Stimulated activated CD8-positive, alpha-beta memory T cell treated with anti-CD3 and anti-CD28 coated beads, Interleukin-15, amount 100 ng/mL, for 48 hours (primary cell): ENCODE results near the gene LGALS9B.
"Not testable (repeated sequence)": the region's sequence is repeated elsewhere in the genome, so short reads cannot be mapped to it uniquely, and the experiment has no call there.

Experiments used
- DNase-seq, 2 donors: peaks; one replicate each; pipeline ENCODE4 v3.0.0-alpha.2; 2020; ENCODE audit warnings: low read depth in 2 of 2

The LGALS9B gene

DNA sequence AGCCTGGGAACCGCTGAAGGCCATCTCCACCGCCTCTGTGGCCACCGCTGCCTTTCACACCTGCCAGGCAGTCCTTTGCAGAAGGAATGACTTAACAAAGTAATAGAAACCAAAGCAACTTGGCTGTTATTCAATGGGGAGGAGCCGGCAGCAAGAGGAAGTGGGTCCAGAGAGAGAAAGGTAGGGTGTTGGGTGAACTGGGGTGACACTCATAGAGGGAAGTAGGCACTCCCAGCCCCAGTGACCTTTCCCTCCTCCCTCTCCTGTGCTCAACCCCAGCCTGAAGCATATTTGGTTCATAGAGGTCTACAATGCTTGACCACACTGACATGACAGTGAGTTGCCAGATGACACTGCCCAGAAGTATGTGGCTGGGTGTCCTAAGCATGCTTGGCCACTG lies at the start of gene LGALS9B:
Gene LGALS9B, minus strand, starts transcription at position 93 of the 400 bp plus-strand sequence. Its CDS starts 69 bp downstream, at position 24.
- not testable (repeated sequence) for DNase-seq

DNA sequence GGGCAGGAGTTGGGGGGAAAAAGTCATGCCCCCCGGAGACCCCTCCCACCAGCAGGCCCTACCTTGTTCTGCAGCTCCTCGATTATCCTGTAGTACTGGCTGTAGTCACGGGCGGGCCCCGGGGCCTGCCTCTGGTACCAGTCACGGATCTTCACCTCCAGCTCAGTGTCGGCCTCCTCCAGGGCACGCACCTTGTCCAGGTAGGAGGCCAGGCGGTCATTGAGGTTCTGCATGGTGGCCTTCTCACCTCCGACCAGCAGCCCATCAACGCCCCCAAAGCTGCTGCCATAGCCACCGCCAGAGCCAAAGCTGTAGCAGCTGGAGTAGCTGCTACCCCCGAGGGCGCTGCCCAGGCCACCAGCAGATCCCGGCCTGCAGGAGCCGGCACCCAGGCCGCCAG lies 49.6 kb upstream of the LGALS9B start:
- DNase-seq = not testable (repeated sequence)

DNA sequence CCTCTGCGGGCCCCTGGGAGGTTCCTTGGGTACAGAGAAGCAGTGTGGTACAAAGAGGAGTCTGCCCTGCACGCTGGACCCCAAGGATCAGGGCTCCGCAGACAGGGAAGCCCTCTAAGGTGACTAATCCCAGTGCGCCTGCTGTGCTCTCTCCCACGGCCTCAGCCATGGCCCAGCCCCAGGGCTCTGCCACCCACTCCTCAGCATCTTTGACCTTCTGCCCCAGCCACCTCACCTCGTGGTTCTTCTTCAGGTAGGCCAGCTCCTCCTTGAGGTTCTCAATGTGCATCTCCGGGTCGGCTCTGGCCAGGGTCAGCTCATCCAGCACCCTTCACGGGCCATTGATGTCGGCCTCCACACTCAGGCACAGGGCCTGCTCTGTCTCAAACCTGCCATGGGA lies 47.8 kb upstream of the LGALS9B start:
- not testable (repeated sequence) for DNase-seq

DNA sequence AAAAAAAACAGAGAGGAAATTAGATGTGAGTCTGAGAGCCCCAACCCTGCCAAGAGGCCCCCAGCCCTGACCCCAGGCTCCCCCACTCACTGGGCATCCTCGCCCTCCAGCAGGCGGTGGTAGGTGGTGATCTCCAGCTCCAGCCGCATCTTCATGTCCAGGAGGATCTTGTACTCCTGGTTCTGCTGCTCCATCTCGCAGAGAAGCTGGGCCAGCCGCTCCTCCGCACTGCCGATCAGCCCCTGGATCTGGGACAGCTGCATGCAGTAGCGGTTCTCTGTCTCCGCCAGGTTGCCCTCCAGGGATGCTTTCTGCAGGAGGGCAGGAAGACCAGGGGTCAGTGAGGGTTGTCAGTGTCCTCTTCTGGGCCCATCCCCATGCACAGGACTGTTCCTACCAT lies 46.2 kb upstream of the LGALS9B start:
- not testable (repeated sequence) for DNase-seq

DNA sequence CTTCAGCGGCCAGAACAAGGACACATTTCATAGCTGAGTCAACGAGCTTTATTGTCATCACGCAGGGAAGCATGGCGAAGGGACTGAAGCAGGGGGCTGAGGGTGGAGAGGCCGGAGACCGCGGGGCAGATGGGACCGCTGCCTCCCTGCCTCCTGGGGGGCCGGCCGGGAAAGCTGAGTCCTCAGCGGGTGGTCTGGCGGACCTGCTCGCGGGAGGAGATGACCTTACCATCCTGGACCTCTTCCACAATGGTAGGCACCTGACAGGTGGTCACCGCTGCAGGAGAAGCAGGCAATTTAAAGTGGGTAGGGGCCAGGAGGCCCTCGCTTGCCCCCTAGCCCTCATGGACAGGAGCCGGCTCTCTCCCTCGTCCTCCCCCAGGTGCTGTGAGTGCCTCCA lies 45.0 kb upstream of the LGALS9B start:
- DNase-seq = not testable (repeated sequence)

DNA sequence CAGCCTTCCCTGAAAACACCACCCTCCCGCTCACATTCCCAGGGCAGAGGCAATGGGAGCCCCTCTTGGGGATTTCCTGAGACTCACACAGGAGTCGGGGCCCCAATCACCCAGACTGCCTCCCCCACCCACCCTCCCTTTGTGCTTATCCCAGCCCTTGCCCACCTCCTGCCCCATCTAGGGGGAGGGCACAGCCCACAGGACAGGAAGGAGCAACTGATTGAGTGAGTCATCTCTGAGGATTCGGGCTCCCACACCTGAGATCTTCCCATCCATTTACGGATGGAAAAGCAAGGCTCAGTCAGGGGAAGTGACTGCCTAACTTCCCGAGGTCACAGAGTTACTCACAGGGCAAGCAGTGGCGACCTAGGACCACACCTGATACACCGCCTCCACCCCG lies 44.4 kb upstream of the LGALS9B start:
- not testable (repeated sequence) for DNase-seq

DNA sequence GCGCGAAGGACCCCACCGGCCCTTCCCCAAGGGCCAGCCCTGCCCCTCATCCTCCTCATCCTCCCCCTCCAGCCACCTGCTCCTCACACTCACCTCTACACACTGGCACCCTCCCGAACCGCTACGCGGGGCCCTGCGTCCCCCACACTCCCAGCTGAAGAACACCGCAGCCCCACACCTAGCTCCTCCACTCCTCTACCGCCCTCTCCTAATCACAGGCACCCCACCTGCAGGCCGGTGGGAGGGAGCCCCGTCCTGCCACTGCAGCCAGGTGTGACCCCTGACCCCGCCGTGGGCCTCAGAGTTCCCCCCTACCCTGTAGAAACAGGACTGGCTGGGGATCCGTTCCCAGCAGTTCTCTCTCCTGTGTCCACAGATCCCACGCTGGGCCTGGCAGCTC lies 38.0 kb upstream of the LGALS9B start:
- DNase-seq = not testable (repeated sequence)

DNA sequence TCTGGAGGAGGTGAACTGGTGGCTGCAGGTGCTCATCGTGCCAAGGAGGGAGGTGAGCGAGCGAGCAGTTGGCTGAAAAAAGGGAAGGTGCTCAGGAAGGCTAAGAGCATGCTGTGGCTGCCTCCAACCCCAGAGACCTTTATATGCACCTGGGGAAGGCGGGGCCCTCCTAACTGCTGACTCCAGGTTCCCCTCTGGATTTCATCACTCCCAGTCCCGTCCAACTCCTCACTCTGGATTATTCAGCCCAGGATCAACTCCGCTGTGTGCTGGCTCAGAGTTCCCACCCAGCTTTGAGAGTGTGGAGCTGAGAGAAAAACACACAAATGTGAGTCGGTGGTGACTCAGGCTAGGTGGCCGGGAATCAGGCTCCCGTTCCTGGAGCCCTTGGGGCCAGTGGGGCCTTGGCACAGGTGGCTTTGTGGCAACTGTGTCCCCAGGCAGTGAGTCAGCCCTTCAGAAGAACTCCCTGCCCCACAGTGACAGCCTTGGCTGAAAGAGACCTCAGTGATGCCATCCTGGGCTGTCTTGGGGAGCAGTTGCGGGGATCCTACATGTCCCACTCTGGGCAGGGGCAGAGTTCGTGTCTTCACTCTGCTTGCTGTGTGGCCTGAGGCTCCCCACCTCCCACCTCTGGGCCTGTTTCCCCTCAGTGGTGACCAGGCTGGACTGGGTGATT lies 37.2 kb upstream of the LGALS9B start:
- DNase-seq = not testable (repeated sequence)

DNA sequence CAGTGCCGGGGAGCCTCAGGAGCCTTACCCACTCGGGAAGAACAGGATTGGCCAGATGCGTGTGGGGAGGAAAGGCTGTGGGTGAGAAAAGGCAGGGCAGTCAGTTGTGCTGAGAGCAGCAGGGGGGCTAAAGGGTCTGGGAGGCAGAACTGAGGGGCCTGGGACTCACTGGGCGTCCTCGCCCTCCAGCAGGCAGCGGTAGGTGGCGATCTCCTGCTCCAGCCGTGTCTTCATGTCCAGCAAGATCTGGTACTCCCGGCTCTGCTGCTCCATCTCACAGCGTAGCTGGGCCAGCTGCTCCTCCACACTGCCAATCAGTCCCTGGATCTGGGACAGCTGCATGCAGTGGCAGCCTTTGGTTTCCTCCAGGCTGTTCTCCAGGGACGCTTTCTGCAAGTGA lies 34.6 kb upstream of the LGALS9B start:
- not testable (repeated sequence) for DNase-seq

DNA sequence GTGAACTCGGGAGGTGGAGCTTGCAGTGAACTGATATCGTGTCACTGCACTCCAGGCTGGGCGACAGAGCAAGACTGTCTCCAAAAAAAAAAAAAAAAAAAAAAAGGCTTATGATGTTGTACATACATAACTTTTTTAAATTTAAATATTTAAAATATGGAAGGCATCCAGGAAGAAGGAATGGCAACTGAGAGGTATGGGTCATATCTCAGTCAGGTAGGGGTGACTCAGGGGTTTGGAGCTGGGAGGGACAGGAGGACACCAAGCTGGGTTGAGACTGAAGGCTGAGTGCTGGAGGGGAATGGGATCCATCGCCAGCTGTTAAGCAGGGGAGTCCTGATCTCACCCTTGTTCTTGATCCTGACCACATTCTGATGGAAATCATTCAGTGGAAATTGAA lies 33.0 kb upstream of the LGALS9B start:
- not testable (repeated sequence) for DNase-seq

DNA sequence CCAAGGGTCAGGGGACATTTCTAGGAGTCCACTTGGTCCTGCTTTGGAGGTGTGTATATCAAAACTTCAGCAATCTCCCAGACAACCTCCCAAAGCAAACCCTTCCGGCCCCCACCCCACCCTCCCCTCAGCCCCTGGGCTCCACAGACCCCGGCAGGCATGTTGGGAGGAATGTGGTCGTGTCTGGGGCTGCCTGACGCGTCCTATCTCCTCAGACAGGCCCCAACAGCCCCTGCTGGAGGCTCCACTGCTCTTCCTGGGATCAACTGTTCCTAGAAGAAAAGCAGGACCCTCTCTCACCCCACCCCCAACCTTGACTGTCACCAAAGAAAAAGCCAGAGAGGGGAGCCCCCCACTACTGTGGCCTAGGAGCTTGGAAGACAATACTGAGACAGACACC lies 28.1 kb upstream of the LGALS9B start:
- DNase-seq = not testable (repeated sequence)

DNA sequence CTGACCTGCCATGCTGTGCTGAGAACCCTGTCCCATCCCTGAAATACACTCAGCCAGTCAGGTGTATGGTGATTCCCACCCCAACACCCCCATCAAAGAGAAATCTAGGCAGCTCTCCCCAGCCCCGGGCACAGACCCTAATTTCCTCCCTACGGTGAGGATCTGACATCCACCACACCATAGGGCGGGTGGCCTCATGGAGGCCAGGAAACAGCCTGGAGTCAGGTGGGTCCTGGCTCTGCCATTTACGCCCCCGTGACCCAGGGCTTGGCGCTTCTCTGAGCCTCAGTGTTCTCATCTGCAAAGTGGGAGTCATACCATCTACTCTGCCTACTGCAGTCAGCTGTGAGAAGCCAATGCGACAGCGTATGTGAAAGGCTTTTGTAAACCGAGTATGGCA lies 27.4 kb upstream of the LGALS9B start:
- DNase-seq = not testable (repeated sequence)

DNA sequence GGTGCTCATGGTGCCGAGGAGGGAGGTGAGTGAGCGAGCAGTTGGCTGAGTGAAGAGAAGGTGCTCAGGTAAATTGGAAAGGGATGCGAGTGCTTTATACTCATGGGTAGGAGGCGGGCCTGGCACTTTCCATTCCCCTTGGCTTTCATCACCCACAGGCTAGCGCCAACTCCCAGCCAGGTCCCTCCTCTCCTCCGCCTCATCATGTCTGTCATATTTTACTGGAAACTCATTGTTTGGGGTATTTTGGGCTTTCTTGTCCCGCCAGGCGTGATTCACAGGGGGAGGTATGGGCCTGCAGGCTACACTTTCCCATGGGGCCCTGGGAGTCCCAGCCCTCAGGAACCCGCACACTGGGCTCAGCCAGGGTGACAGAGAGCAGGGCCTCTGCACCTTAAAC lies 26.8 kb upstream of the LGALS9B start:
- not testable (repeated sequence) for DNase-seq

DNA sequence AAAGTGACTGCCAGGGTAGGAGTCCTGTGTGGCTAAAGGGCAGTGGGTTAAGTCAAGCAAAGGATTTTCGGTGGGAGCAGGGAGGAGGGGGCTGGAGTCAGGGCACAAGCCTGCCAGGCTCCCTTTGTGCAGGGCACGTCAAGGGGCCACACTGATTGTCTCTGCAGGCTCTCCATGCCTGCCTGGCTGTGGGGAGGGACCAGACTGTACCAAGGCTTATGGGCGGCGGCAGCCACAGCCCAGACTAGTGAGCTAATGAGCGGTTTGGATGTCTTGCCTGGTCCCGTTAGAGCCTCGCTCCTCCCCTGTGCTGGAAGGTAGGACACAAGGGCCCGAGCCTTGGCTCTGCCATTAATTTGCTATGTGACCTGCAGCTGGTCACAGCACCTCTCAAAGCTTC lies 25.6 kb upstream of the LGALS9B start:
- not testable (repeated sequence) for DNase-seq

DNA sequence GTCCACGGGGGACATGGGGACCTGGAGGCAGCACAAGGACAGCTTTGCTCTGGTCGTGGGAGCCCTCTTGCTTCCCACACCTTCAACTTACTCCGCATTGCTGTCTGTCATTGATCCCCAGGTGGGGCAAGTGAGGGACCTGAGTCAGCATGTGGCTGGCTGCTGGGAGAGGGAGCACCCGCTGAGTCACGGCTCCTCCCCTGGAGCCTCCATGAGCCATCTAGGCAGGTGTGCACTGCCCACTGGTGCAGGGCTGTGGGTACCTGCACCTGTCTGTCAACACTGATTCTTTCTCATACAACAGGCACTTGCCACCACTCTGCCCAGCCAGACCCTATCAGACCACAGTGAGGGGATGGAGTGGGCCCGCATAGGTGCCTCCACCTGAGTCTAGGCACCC lies 24.8 kb upstream of the LGALS9B start:
- not testable (repeated sequence) for DNase-seq

DNA sequence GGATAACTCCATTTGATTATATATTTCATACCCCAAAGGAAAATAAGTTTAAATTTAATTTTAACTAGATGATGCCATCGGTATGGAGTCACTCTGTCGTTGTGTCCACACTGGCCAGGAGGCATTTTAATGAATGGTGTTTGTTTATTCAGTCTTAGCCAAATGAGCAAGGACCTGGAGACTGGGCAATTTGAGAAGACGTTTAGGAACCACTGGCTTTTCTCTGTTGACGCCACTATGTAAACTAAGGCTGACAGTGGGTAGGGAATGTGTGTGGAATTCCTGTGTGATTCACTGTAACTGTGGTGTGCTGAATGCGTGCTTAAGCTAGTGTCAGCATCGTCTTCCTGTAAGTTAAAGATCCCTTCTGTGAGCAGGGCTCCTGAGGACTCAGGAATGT lies 17.6 kb upstream of the LGALS9B start:
- DNase-seq = not testable (repeated sequence)

DNA sequence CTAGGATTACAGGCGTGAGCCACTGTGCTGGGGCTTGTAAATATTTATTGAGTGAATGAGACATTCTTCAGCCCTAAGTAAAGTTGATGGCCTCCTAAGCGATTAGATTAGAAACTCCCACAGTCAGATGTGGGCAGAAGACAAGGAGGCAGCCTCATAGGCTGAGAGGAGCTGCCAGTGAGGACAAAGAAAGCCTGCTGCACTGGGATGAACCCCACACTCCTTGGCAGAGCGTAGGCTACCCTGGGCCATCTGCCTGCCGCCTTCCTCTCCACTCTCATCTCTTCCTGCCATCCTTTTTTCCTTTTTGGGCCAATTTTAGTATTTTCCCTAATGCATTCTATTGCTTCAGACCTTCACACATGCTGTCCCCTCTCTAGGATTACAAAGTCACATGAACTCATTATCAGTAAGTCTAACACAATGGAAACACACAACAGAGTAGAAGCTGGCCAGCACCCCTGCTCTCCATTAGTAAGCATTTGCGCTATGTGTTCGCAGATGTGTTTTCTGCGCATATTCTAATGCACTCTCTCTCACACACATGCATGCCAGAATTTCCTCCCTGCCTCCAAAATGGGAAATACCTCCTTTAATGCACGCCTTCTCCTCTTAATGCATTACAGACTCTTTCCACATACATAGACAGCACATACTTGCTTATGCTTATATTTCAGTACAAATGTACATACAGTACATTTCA lies 12.7 kb upstream of the LGALS9B start:
- DNase-seq = not testable (repeated sequence)

DNA sequence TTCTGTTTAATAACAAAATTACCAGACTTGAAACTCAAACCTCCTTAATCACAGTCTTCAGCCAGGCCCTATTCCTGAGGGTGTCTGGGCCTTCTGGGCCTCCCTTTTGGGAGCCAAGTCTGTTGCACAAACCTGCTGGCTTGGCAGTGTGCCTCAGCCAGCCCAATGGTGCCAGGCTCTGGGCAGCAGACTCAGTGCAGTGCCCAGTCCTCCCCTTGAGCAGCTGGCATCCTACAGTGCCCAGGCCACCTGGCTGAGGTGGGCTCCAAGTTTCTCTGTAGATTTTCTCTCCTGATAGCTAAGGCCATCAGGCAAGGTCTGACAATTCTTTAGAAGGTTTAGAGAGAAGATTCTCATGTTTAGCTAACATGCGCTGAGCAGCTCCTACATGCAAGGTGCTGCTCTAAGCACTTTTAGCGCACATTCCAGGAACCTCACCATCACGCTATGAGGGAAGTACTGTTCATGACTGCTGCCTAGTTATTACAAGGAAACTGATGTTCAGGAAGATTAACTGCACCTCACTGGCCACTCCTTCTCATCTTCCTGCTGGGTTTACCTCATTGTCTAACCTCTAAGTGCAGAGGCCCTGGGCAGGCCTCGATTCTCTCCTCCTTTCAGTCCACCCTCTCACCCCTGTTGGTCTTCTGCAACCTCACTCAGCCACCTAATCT lies 10.2 kb upstream of the LGALS9B start:
- DNase-seq = not testable (repeated sequence)

DNA sequence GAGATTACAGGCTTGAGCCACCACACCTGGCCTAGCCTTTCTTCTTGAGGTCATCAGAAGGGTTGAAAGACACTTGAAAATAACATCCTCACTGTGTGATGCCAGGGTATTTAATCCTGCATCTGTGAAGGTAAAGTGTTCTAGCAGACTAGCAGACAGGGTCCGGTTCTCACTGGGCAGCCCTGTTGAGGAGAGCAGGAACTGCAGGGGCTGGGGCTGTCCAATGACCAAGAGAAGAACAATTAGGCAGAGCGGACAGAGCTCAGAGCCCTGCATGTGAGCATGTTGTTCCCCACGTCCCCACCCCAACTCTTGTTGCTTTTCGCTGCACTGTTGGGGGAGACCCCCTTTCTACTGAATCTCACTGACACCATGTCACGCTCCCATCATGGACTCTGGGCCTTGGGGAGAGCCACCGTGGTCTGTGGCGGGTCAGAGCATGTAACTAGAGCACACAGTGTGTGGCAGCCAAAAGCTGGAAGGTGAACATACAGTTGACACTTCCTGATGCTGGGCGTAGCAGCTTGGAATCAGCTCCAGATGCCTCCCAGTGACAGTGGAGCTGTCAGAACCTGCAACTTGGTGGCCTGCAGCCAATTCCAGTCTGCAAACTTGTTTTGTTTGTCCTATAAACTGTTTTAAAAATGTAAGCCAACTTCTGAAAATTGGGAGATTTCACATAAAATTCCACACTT lies 7.9 kb upstream of the LGALS9B start:
- not testable (repeated sequence) for DNase-seq

DNA sequence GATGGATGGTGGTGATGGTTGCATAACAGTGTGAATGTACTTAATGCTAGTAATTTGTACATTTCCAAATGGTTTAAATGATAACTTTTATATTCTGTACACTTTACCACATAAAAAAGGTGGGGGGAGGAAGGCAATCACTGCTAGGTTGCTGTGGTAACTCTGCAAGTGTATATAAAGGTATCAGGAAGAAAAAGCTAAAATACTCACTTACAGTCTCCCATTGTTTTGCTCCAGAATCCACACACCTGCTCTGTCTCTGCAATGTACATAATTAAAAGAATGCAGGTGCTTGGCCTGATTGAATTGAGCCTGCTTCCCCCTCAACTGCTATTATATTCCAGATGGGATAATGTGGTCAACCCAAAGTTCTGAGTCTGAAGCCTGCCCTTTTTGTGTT lies 6.7 kb upstream of the LGALS9B start:
- DNase-seq = not testable (repeated sequence)

DNA sequence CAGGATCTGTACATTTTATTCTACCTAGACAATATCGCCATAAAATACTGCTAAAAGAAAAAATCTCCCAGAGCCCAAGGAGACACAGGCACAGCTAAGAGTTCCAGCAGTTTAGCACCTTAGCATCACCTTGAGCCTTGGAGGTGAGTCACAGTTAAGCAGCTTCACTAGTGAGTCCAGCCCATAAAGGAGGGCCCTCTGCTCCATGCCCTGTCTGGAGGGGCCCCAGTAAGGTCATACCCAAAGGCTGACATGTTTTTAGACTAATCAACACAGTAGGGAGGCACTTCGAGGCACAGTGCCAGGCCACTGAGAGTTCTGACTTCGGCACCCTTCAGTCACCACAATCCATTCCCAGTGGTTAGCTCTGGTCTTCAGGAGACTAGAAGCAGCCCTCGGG lies 2.6 kb upstream of the LGALS9B start:
- not testable (repeated sequence) for DNase-seq

DNA sequence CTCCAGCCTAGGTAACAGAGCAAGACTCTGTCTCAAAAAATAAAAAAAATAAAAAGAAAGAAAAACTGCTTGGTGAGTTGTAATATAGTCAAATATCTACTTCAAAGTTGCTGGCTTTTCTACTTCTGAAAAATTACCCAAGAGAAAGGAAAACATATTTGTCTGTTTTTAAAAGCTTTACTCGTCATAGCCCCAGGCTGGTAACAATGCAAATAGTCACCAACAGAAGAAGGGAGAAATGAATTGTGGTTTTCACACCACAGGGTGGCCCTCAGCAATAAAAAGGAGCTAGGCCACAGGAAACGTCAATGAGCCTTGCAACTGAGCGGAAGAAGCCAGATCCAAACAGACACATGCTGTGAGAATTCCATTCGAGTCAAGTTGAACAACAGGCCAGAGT lies 1.8 kb upstream of the LGALS9B start:
- DNase-seq = not testable (repeated sequence)
